ENCODE results near the gene AGFG2. TPM values are rescaled to one million over a fixed set of nuclear protein-coding genes. Genes with fewer than 3 reads are reported as not detected.

AGFG2 gene
- total and polyA plus RNA-seq, 2 of the 13 experiments (the other 11 are each of a cell fraction or from before 2014, with no cell fraction given) = 125 to 132 TPM

- H3K27ac ChIP-seq (ENCODE audit: extremely low read length, insufficient read depth, low read length) = no peak overlapping the region
- H2AFZ ChIP-seq (ENCODE audit: low read length) = no peak overlapping the region
- H3K27me3 ChIP-seq (ENCODE audit: control insufficient read depth in 1 of 2, insufficient read depth in 2 of 2, low read length in 2 of 2) = peaks cover 0 to 9% of the 10 kb centered on the region in 2 experiments; a peak in 3 of 5 replicates
- ChIA-PET POLR2A (no interaction called here), CTCF (ENCODE audit: low intra/inter-chr PET ratio, low total read pairs) (no interaction called here)
- H3K36me3 ChIP-seq (replicated peaks in 1 of 2; ENCODE audit: control insufficient read depth in 1 of 2, insufficient read depth in 2 of 2, low read length in 2 of 2) = no peaks in the 10 kb centered on the region
- H3K4me1 ChIP-seq (ENCODE audit: insufficient read depth, low read length) = peaks cover 39% of the 10 kb centered on the region
- H3K79me2 ChIP-seq (ENCODE audit: insufficient read depth, low read length) = peaks cover under 1% of the 10 kb centered on the region
- no peak overlapping the region; the same call in none of the 2 replicates for H3K4me2 ChIP-seq (ENCODE audit: low read depth, low read length)
- in situ Hi-C loops (cut with HindIII; ENCODE audit: extremely low pct_ligation_motif_present, low pct_unique_long_range_greater_than_20kb) = no loop called here
- no peak for FAIRE-seq
- no peaks in the 10 kb centered on the region for H3K9me3 ChIP-seq (ENCODE audit: low read length)
- no peak overlapping the region for H3K9ac ChIP-seq (ENCODE audit: insufficient read depth, low read depth, low read length)
- peaks cover 2% of the 10 kb centered on the region; the same call in 1 of the 2 replicates for H4K20me1 ChIP-seq (ENCODE audit: insufficient read depth, low read length)
- no TSS peak for BruUV-seq (replicated peaks)
- WGBS (ENCODE audit: low lambda C conversion rate) = 43% methylated on average over 20 of the region's 20 CpGs
- no peak for TF ChIP-seq ZBTB7A (CRISPR knock-in tag; IDR thresholded peaks at IDR 0.05)
- no peak for TF ChIP-seq RCOR2 (CRISPR knock-in tag; IDR thresholded peaks at IDR 0.05)
- TF ChIP-seq ZNF724P (CRISPR knock-in tag; IDR thresholded peaks at IDR 0.05; ENCODE audit: borderline replicate concordance) = no peak
- no peak for TF ChIP-seq ATF7-NPFF (CRISPR knock-in tag; IDR thresholded peaks at IDR 0.05; ENCODE audit: low read depth)
- TF ChIP-seq ZBTB46 (CRISPR knock-in tag; IDR thresholded peaks at IDR 0.05; ENCODE audit: borderline replicate concordance) = no peak
- TF ChIP-seq ZNF484 (CRISPR knock-in tag; IDR thresholded peaks at IDR 0.05; ENCODE audit: borderline replicate concordance, low read depth) = no peak
- ATAC-seq = no peak
- intact Hi-C loops (cut with micrococcal nuclease; ENCODE audit: unreplicated experiment) = no loop called here
- no peak for DNase-seq (ENCODE audit: low spot score)
- H3K4me3 ChIP-seq (replicated peaks in 1 of 3; ENCODE audit: insufficient read depth in 1 of 3, low read depth in 2 of 3, low read length in 3 of 3) = no peak overlapping the region
These were observed 51.2 kb downstream of the AGFG2 start for GRCh38 chr7:100590077-100590737.

- DNase-seq (ENCODE audit: low spot score) (no peak), ATAC-seq (no peak), FAIRE-seq (no peak)
- POLR2A ChIA-PET = no interaction called here
- Histone ChIP-seq H3K4me1 (ENCODE audit: insufficient read depth, low read length) (peaks cover 37% of the 10 kb centered on the region), H3K4me2 (ENCODE audit: low read depth, low read length) (no peak overlapping the region), H3K9ac (ENCODE audit: insufficient read depth, low read depth, low read length) (no peak overlapping the region), H4K20me1 (ENCODE audit: insufficient read depth, low read length) (no peaks in the 10 kb centered on the region), H3K9me3 (ENCODE audit: low read length) (no peaks in the 10 kb centered on the region), H3K27ac (ENCODE audit: extremely low read length, insufficient read depth, low read length) (no peak overlapping the region), H3K4me3 (replicated peaks in 1 of 3; ENCODE audit: insufficient read depth in 1 of 3, low read depth in 2 of 3, low read length in 3 of 3) (no peak overlapping the region), H3K27me3 (ENCODE audit: control insufficient read depth in 1 of 2, insufficient read depth in 2 of 2, low read length in 2 of 2) (peaks cover 0 to 18% of the 10 kb centered on the region in 2 experiments; a peak in 3 of 5 replicates), H3K79me2 (ENCODE audit: insufficient read depth, low read length) (no peaks in the 10 kb centered on the region), H2AFZ (ENCODE audit: low read length) (no peak overlapping the region), H3K36me3 (replicated peaks in 1 of 2; ENCODE audit: control insufficient read depth in 1 of 2, insufficient read depth in 2 of 2, low read length in 2 of 2) (no peaks in the 10 kb centered on the region)
- in situ Hi-C loops (cut with HindIII; ENCODE audit: extremely low pct_ligation_motif_present, low pct_unique_long_range_greater_than_20kb) = no loop called here
- WGBS (ENCODE audit: low lambda C conversion rate) = 72% methylated on average over 17 of the region's 17 CpGs
- intact Hi-C loops (cut with micrococcal nuclease; ENCODE audit: unreplicated experiment) = no loop called here
- CTCF ChIA-PET (ENCODE audit: low intra/inter-chr PET ratio, low total read pairs) = no interaction called here
- no TSS peak for BruUV-seq (replicated peaks)
- no peak for TF ChIP-seq ZNF235 (CRISPR knock-in tag; IDR thresholded peaks at IDR 0.05; ENCODE audit: borderline replicate concordance)
- TF ChIP-seq ZNF629 (CRISPR knock-in tag; conservative IDR thresholded peaks at IDR 0.05) = no peak
- no peak for TF ChIP-seq ZBTB49 (CRISPR knock-in tag; IDR thresholded peaks at IDR 0.05; ENCODE audit: borderline replicate concordance)
- TF ChIP-seq ZBTB20 (CRISPR knock-in tag; IDR thresholded peaks at IDR 0.05; ENCODE audit: borderline replicate concordance, low read depth) = no peak
- TF ChIP-seq ZNF574 (CRISPR knock-in tag; IDR thresholded peaks at IDR 0.05) = no peak
These were observed 52.6 kb downstream of the AGFG2 start for GRCh38 chr7:100591596-100591995.
